OCI-M2 (cell line): ENCODE results near the gene ZC3H10.
A peak's percentile ranks its signal among the peaks of the same experiment; 100 is the strongest.
"Not testable (repeated sequence)": the region's sequence is repeated elsewhere in the genome, so short reads cannot be mapped to it uniquely, and the experiment has no call there.

Experiments used
- DNase-seq: peaks from one replicate; lab custom pipeline; 2025; ENCODE audit not compliant: unreplicated experiment; lab: John Stamatoyannopoulos, UW

The ZC3H10 gene

GRCh38 chr12:56117778-56118687 is at the start of gene ZC3H10:
ZC3H10 (plus strand) TSS chr12:56118266; CDS start chr12:56120563, 2,297 bp downstream.
- peak; percentile 77 for DNase-seq

GRCh38 chr12:56071648-56072047 is 46.4 kb upstream of the ZC3H10 start:
- DNase-seq, result no peak

GRCh38 chr12:56074396-56074795 is 43.7 kb upstream of the ZC3H10 start:
- DNase-seq, result no peak

- not testable (repeated sequence) for DNase-seq
These were observed 40.1 kb upstream of the ZC3H10 start for GRCh38 chr12:56077966-56078365.

GRCh38 chr12:56078427-56078826 is 39.6 kb upstream of the ZC3H10 start:
- no peak for DNase-seq

- no peak for DNase-seq
These were observed 38.9 kb upstream of the ZC3H10 start for GRCh38 chr12:56078931-56079722.

- DNase-seq, result no peak
These were observed 38.1 kb upstream of the ZC3H10 start, which contains the start of gene ERBB3 for GRCh38 chr12:56079723-56080555. ERBB3 (plus strand) TSS chr12:56080165; CDS start chr12:56080301, 136 bp downstream.

GRCh38 chr12:56080556-56081138 is 37.4 kb upstream of the ZC3H10 start:
- no peak for DNase-seq

GRCh38 chr12:56081393-56082347 is 36.4 kb upstream of the ZC3H10 start:
- no peak for DNase-seq

GRCh38 chr12:56082382-56082781 is 35.7 kb upstream of the ZC3H10 start:
- DNase-seq, result no peak

- no peak for DNase-seq
These were observed 35.1 kb upstream of the ZC3H10 start for GRCh38 chr12:56082967-56083366.

- DNase-seq, result no peak
These were observed 33.0 kb upstream of the ZC3H10 start for GRCh38 chr12:56084958-56085543.

- no peak for DNase-seq
These were observed 32.0 kb upstream of the ZC3H10 start for GRCh38 chr12:56086096-56086495.

GRCh38 chr12:56086608-56087007 is 31.5 kb upstream of the ZC3H10 start:
- DNase-seq, result no peak

- no peak for DNase-seq
These were observed 30.8 kb upstream of the ZC3H10 start for GRCh38 chr12:56087220-56087619.

- DNase-seq, result no peak
These were observed 20.3 kb upstream of the ZC3H10 start for GRCh38 chr12:56097738-56098137.

GRCh38 chr12:56098592-56098991 is 19.5 kb upstream of the ZC3H10 start:
- DNase-seq, result no peak

- no peak for DNase-seq
These were observed 18.3 kb upstream of the ZC3H10 start for GRCh38 chr12:56099787-56100186.

GRCh38 chr12:56101045-56101444 is 17.0 kb upstream of the ZC3H10 start:
- no peak for DNase-seq
